Transverse colon (tissue), 4 donors: Measurements from ENCODE around the gene EXTL1.

Source experiments
- CTCF ChIP-seq, 5 experiments: fragments of 200-600 bp in 3 of 5; fragments of 450-650 bp in 2 of 5; sonication (generic) in 3 of 5; IDR thresholded peaks; 1 replicate in 2 of 5; 2 replicates in 3 of 5; pipeline ENCODE4 v1.5.1; 2016 to 2017; ENCODE audit warnings: antibody characterized with exemption in 5 of 5, inconsistent platforms in 3 of 5, mild to moderate bottlenecking in 2 of 5, moderate library complexity in 1 of 5
- POLR2A ChIP-seq: fragments of 450-650 bp; IDR thresholded peaks from one replicate; pipeline ENCODE4 v1.6.1; 2016; ENCODE audit warnings: antibody characterized with exemption, mild to moderate bottlenecking, moderate library complexity
- POLR2AphosphoS5 ChIP-seq, 3 donors: sonication (generic); formaldehyde crosslinking; IDR thresholded peaks; one replicate each; pipeline ENCODE4 v1.6.1; 2016; ENCODE audit warnings: antibody characterized with exemption in 3 of 3

DNA sequence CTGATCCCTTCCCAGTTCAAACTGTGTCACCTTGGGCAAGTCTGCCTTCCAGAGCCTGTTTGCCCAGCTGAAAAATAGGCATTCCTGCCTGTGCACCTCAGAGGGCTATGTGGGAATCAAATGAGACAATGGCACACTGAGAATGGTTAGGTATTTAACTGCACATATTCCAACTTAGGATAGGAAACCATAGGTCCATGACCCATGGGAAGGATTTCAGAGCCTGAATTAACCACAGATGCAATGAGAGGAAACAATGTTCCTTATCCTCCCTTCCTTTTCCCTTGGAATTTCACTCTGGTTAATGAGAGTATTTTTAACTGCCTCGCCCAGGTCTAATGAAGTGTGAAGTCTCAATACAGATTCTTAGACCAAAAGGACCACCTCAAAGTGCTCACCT, 36.4 kb upstream of the EXTL1 start:
- no peak for TF ChIP-seq CTCF (IDR thresholded peaks at IDR 0.05)
- no peak for TF ChIP-seq POLR2AphosphoS5 (IDR thresholded peaks at IDR 0.05)
- TF ChIP-seq POLR2A, result no peak
